ENCODE data around the gene FAM107A. TPM values are rescaled to one million over a fixed set of nuclear protein-coding genes. Genes with fewer than 3 reads are reported as not detected.

The FAM107A gene
- total and polyA plus RNA-seq, 2 of the 13 experiments (the other 11 are each of a cell fraction or from before 2014, with no cell fraction given): not detected

- 0 out of 2 replicates have a peak, but pooled peaks have one; percentile 63 for TF ChIP-seq CSRNP1 (CRISPR knock-in tag; IDR thresholded peaks at IDR 0.05)
- TF ChIP-seq SRSF4 (IDR thresholded peaks at IDR 0.05; ENCODE audit: low read depth, low read length, poor library complexity, severe bottlenecking): no peak
- TF ChIP-seq ZNF430 (CRISPR knock-in tag; IDR thresholded peaks at IDR 0.05): no peak
- 0 out of 2 replicates have a peak, but pooled peaks have one; percentile 31 for TF ChIP-seq KAT7 (CRISPR knock-in tag; IDR thresholded peaks at IDR 0.05; ENCODE audit: borderline replicate concordance)
- TF ChIP-seq ZBTB25 (CRISPR knock-in tag; IDR thresholded peaks at IDR 0.05): no peak
- peak; percentile 48; the same call in 1 of the 2 replicates for TF ChIP-seq TARDBP (CRISPR knock-in tag; IDR thresholded peaks at IDR 0.05)
- TF ChIP-seq MAZ (IDR thresholded peaks at IDR 0.05; ENCODE audit: borderline replicate concordance, low read depth, low read length): no peak
- TF ChIP-seq MAZ (CRISPR knock-in tag; IDR thresholded peaks at IDR 0.05; ENCODE audit: low read depth): peak; percentile 15; the same call in 1 of the 2 replicates
- no peak for TF ChIP-seq DDIT3 (CRISPR knock-in tag; IDR thresholded peaks at IDR 0.05)
- no peak for TF ChIP-seq ZNF646 (CRISPR knock-in tag; IDR thresholded peaks at IDR 0.05)
- TF ChIP-seq MBNL3 (CRISPR knock-in tag; conservative IDR thresholded peaks at IDR 0.05): no peak
- TF ChIP-seq ZBTB38 (CRISPR knock-in tag; IDR thresholded peaks at IDR 0.05): peak; percentile 29; the same call in 1 of the 2 replicates
- 0 out of 2 replicates have a peak, but pooled peaks have one; percentile 44 for TF ChIP-seq ZNF788 (CRISPR knock-in tag; IDR thresholded peaks at IDR 0.05; ENCODE audit: borderline replicate concordance)
- peak; percentile 72; the same call in 1 of the 2 replicates for TF ChIP-seq PPARG (CRISPR knock-in tag; conservative IDR thresholded peaks at IDR 0.05)
- 0 out of 2 replicates have a peak, but pooled peaks have one; percentile 46 for TF ChIP-seq MIXL1 (CRISPR knock-in tag; IDR thresholded peaks at IDR 0.05)
- peak; percentile 52 for TF ChIP-seq HDAC1 (CRISPR knock-in tag; IDR thresholded peaks at IDR 0.05)
- TF ChIP-seq FOXP4 (CRISPR knock-in tag; IDR thresholded peaks at IDR 0.05): peak; percentile 61; the same call in 1 of the 2 replicates
These were observed 57.4 kb downstream of the FAM107A start (continued) for GRCh38 chr3:58519668-58520402.

Data from HepG2 (cell line).